Thyroid gland (tissue), 4 donors: ENCODE results near the gene EFNA2.

Experiments used
- CTCF ChIP-seq, 6 experiments: fragments of 200-600 bp in 3 of 6; fragments of 450-650 bp in 3 of 6; sonication (generic) in 3 of 6; IDR thresholded peaks; one replicate each; pipeline ENCODE4 v1.5.1; 2016 to 2019; ENCODE audit warnings: antibody characterized with exemption in 6 of 6, mild to moderate bottlenecking in 2 of 6, inconsistent platforms in 1 of 6, moderate library complexity in 1 of 6
- POLR2A ChIP-seq, 2 donors: fragments of 450-650 bp; IDR thresholded peaks; one replicate each; pipeline ENCODE4 v1.6.1; 2017; ENCODE audit warnings: antibody characterized with exemption in 2 of 2, mild to moderate bottlenecking in 2 of 2, moderate library complexity in 1 of 2

GRCh38 chr19:1318678-1319471 lies 33.2 kb downstream of the EFNA2 start:
- TF ChIP-seq POLR2A (IDR thresholded peaks at IDR 0.05) (no peak), CTCF (IDR thresholded peaks at IDR 0.05) (no peak)
